Measurements from ENCODE around the gene S100A5. TPM values are rescaled to one million over a fixed set of nuclear protein-coding genes. Genes with fewer than 3 reads are reported as not detected.

Gene S100A5
- total RNA-seq, 3 donors from 2014 or later = not detected

- ATAC-seq = no peak
- Histone ChIP-seq H3K4me3 (no peak overlapping the region), H3K36me3 (ENCODE audit: low read depth) (no peaks in the 10 kb centered on the region), H3K9me3 (no peaks in the 10 kb centered on the region), H3K4me1 (ENCODE audit: low read depth) (no peaks in the 10 kb centered on the region)
- no peak for DNase-seq
- TF ChIP-seq CTCF (IDR thresholded peaks at IDR 0.05) = no peak
- intact Hi-C loops (cut with DNase I, micrococcal nuclease) = loop anchor here (2.0 to 5.0 kb wide), 2 partner anchors 138 to 143 kb away; partner anchors contain the start of gene S100A9 (in 1 of the 2)
These were observed 45.2 kb downstream of the S100A5 start for GRCh38 chr1:153495536-153495935.

- Histone ChIP-seq H3K4me1 (ENCODE audit: low read depth) (no peaks in the 10 kb centered on the region), H3K4me3 (no peak overlapping the region), H3K9me3 (no peaks in the 10 kb centered on the region), H3K36me3 (ENCODE audit: low read depth) (no peaks in the 10 kb centered on the region)
- TF ChIP-seq CTCF (IDR thresholded peaks at IDR 0.05) = peak; percentile 85
- ATAC-seq = peak; percentile 69
- intact Hi-C loops (cut with DNase I, micrococcal nuclease) = loop anchor here (2.0 to 5.0 kb wide), 2 partner anchors 138 to 142 kb away; partner anchors contain the start of gene S100A9 (in 1 of the 2)
- DNase-seq = peak; percentile 54 to 83 (median 81)
These were observed 45.7 kb downstream of the S100A5 start for GRCh38 chr1:153494976-153495535.

- TF ChIP-seq CTCF (IDR thresholded peaks at IDR 0.05) = no peak
- no peaks in the 10 kb centered on the region for H3K36me3 ChIP-seq (ENCODE audit: low read depth)
- no peaks in the 10 kb centered on the region for H3K4me1 ChIP-seq (ENCODE audit: low read depth)
- no peaks in the 10 kb centered on the region for H3K9me3 ChIP-seq
- H3K4me3 ChIP-seq = no peak overlapping the region
- no peak for DNase-seq
- ATAC-seq = no peak
- intact Hi-C loops (cut with DNase I, micrococcal nuclease) = no loop called here
These were observed 47.3 kb downstream of the S100A5 start for GRCh38 chr1:153493343-153493960.

GRCh38 chr1:153490272-153491051 lies 50.3 kb downstream of the S100A5 start:
- TF ChIP-seq CTCF (IDR thresholded peaks at IDR 0.05) = no peak
- Histone ChIP-seq H3K4me1 (ENCODE audit: low read depth) (no peaks in the 10 kb centered on the region), H3K4me3 (no peak overlapping the region), H3K9me3 (no peaks in the 10 kb centered on the region), H3K36me3 (ENCODE audit: low read depth) (no peaks in the 10 kb centered on the region)
- DNase-seq = peak in 2 of 3 donors; percentile 58 to 63
- intact Hi-C loops (cut with DNase I, micrococcal nuclease) = no loop called here
- ATAC-seq = peak; percentile 73

GRCh38 chr1:153488731-153489130 lies 52.0 kb downstream of the S100A5 start:
- Histone ChIP-seq H3K4me3 (no peak overlapping the region), H3K9me3 (no peaks in the 10 kb centered on the region), H3K36me3 (ENCODE audit: low read depth) (no peaks in the 10 kb centered on the region), H3K4me1 (ENCODE audit: low read depth) (no peaks in the 10 kb centered on the region)
- DNase-seq = no peak
- intact Hi-C loops (cut with DNase I, micrococcal nuclease) = no loop called here
- ATAC-seq = no peak
- no peak for TF ChIP-seq CTCF (IDR thresholded peaks at IDR 0.05)

Data from mucosa of descending colon (tissue), 3 donors.